ENCODE results near the gene PARVA. TPM values are rescaled to one million over a fixed set of nuclear protein-coding genes. Genes with fewer than 3 reads are reported as not detected.

The PARVA gene
- total RNA-seq, 1 donor from 2014 or later, result 106 TPM

GRCh38 chr11:12411806-12412727 lies 34.7 kb downstream of the PARVA start:
- H3K4me1 ChIP-seq (ENCODE audit: insufficient read depth, low read length), result peaks cover 46% of the 10 kb centered on the region
- H3K4me3 ChIP-seq (ENCODE audit: insufficient read depth, low read depth, low read length), result no peak overlapping the region
- peak; percentile 95 for DNase-seq (ENCODE audit: low read depth)
- H3K4me2 ChIP-seq (ENCODE audit: low read length), result peak overlapping the region; percentile 75
- TF ChIP-seq CTCF (IDR thresholded peaks at IDR 0.05; ENCODE audit: insufficient read depth, low read depth, low read length) (peak; percentile 73), EZH2 (IDR thresholded peaks at IDR 0.05; ENCODE audit: insufficient read depth, low read length) (no peak)
- H3K27ac ChIP-seq (ENCODE audit: low read depth, low read length), result peak overlapping the region; percentile 91
- H3K27me3 ChIP-seq (ENCODE audit: insufficient read depth, low read length), result no peaks in the 10 kb centered on the region
- H3K4me1 Mint-ChIP-seq (ENCODE audit: low read depth, unreplicated experiment), result peaks cover 61% of the 10 kb centered on the region
- H3K79me2 ChIP-seq (ENCODE audit: insufficient read depth, low read length), result peaks cover 93% of the 10 kb centered on the region
- peak overlapping the region; percentile 74 for H3K9ac ChIP-seq (ENCODE audit: low read length)
- no peak overlapping the region for H2AFZ ChIP-seq (ENCODE audit: low read depth, low read length)
- H4K20me1 ChIP-seq (ENCODE audit: insufficient read depth, low read length), result peaks cover 25% of the 10 kb centered on the region
- peak; percentile 96 for FAIRE-seq
- no peaks in the 10 kb centered on the region for H3K27me3 Mint-ChIP-seq (ENCODE audit: low read depth, unreplicated experiment)
- H3K27ac Mint-ChIP-seq (ENCODE audit: unreplicated experiment), result peak overlapping the region; percentile 95
- H3K36me3 ChIP-seq (ENCODE audit: insufficient read depth, low read length), result no peaks in the 10 kb centered on the region
- H3K36me3 Mint-ChIP-seq (ENCODE audit: low read depth, unreplicated experiment), result peaks cover 7% of the 10 kb centered on the region
- no peaks in the 10 kb centered on the region for H3K9me3 Mint-ChIP-seq (ENCODE audit: unreplicated experiment)
- H3K9me3 ChIP-seq (ENCODE audit: insufficient read depth, low read depth, low read length), result no peaks in the 10 kb centered on the region
- peak overlapping the region; percentile 15 for H3K4me3 Mint-ChIP-seq (ENCODE audit: unreplicated experiment)

GRCh38 chr11:12413141-12414052 lies 36.0 kb downstream of the PARVA start:
- peaks cover 4% of the 10 kb centered on the region for H3K36me3 Mint-ChIP-seq (ENCODE audit: low read depth, unreplicated experiment)
- H3K4me3 Mint-ChIP-seq (ENCODE audit: unreplicated experiment), result no peak overlapping the region
- no peaks in the 10 kb centered on the region for H3K27me3 Mint-ChIP-seq (ENCODE audit: low read depth, unreplicated experiment)
- H3K27ac Mint-ChIP-seq (ENCODE audit: unreplicated experiment), result peak overlapping the region; percentile 95
- peaks cover 65% of the 10 kb centered on the region for H3K4me1 Mint-ChIP-seq (ENCODE audit: low read depth, unreplicated experiment)
- H3K27me3 ChIP-seq (ENCODE audit: insufficient read depth, low read length), result no peaks in the 10 kb centered on the region
- H4K20me1 ChIP-seq (ENCODE audit: insufficient read depth, low read length), result peaks cover 23% of the 10 kb centered on the region
- H3K79me2 ChIP-seq (ENCODE audit: insufficient read depth, low read length), result peaks cover 93% of the 10 kb centered on the region
- peak overlapping the region; percentile 75 for H3K4me2 ChIP-seq (ENCODE audit: low read length)
- H3K4me3 ChIP-seq (ENCODE audit: insufficient read depth, low read depth, low read length), result no peak overlapping the region
- H3K27ac ChIP-seq (ENCODE audit: low read depth, low read length), result peak overlapping the region; percentile 91
- no peak for TF ChIP-seq EZH2 (IDR thresholded peaks at IDR 0.05; ENCODE audit: insufficient read depth, low read length)
- no peak for TF ChIP-seq CTCF (IDR thresholded peaks at IDR 0.05; ENCODE audit: insufficient read depth, low read depth, low read length)
- H3K9me3 ChIP-seq (ENCODE audit: insufficient read depth, low read depth, low read length), result no peaks in the 10 kb centered on the region
- H3K9ac ChIP-seq (ENCODE audit: low read length), result peak overlapping the region; percentile 2
- H3K4me1 ChIP-seq (ENCODE audit: insufficient read depth, low read length), result peaks cover 55% of the 10 kb centered on the region
- DNase-seq (ENCODE audit: low read depth) (peak; percentile 54), FAIRE-seq (peak; percentile 17)
- H3K36me3 ChIP-seq (ENCODE audit: insufficient read depth, low read length), result no peaks in the 10 kb centered on the region
- no peak overlapping the region for H2AFZ ChIP-seq (ENCODE audit: low read depth, low read length)
- no peaks in the 10 kb centered on the region for H3K9me3 Mint-ChIP-seq (ENCODE audit: unreplicated experiment)

Data from astrocyte (in vitro differentiated cells and primary cell).